SH-SY5Y (cell line): ENCODE measurements around the gene MCEMP1.

Experiments used
- GATA2 ChIP-seq: IDR thresholded peaks from 2 replicates; pipeline ENCODE4 v1.6.1; 2011; ENCODE audit warnings: mild to moderate bottlenecking, low read depth, low read length
- GATA3 ChIP-seq: IDR thresholded peaks from 2 replicates; pipeline ENCODE4 v1.6.1; 2011; ENCODE audit warnings: low read depth, mild to moderate bottlenecking, low read length, moderate library complexity

DNA sequence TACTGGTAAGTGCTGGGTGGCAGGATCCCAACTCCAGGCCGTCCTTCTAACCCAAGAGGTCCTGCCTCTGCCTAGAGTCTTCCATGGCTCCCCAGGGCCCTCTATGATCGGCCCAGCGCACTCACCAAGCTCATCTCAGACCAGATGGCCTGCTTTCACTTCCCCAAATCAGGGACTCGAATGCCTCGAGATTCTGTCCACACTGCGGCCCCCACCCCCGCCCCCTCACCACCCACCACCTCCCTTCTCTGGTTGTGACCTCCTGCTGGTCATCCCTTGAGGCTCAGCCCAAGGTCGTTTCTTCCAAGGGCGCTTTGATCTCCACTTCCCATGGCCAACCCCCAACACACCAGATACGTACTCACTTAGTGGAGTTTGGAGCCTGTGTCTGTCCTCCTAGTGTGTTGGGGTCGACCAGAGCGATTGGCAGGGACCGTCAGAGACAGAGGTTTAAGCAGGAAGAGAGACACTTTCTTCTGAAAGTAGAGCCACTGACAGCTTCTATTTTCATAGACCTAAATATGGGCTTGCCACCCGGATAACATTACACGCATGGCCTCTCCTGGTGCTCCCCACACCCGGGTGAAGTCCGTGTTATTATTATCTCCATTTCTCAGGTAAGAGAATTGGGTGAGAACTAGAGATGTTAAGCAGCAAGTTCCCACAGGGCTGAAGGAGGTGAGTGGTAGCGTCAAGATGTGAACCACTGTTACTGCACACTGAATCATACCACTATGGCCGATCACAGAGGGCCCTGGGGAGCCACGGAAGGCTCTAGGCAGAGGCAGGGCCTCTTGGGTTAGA, 25.0 kb downstream of the MCEMP1 start, which contains the start of gene FCER2:
- TF ChIP-seq GATA2 (no peak), GATA3 (no peak)
